ENCODE results near the gene MEMO1. TPM values are rescaled to one million over a fixed set of nuclear protein-coding genes. Genes with fewer than 3 reads are reported as not detected.

The MEMO1 gene
- total and polyA plus RNA-seq, 5 donors, result 33.0 to 39.7 (median 37.0) TPM

Other genes starting within 250 kb of the MEMO1 start
- gene DPY30, start 28.8 kb upstream of the MEMO1 start, total RNA-seq, result 10 to 100 TPM; 34.7 to 46.0 (median 44.1) TPM
- 92.1 TPM for gene DPY30, start 28.8 kb upstream of the MEMO1 start, polyA plus RNA-seq
- gene SPAST, start 52.5 kb upstream of the MEMO1 start, total RNA-seq, result 1 to 10 TPM; 8.1 to 9.1 (median 8.6) TPM
- gene SPAST, start 52.5 kb upstream of the MEMO1 start, polyA plus RNA-seq, result 2.4 TPM
- gene SLC30A6, start 154.9 kb upstream of the MEMO1 start, total RNA-seq, result 10 to 100 TPM; 14.8 to 20.8 (median 16.0) TPM
- 4.7 TPM for gene SLC30A6, start 154.9 kb upstream of the MEMO1 start, polyA plus RNA-seq

All from right cardiac atrium (tissue), 5 donors.